Neural progenitor cell (in vitro differentiated cells): ENCODE results near the gene SLC37A1.

ENCODE experiments used
- EZH2 ChIP-seq: fragments of 200-600 bp; sonication (generic); IDR thresholded peaks from 2 replicates; pipeline ENCODE4 v1.6.1; 2017; ENCODE audit warnings: antibody characterized with exemption, mild to moderate bottlenecking, moderate library complexity
- EZH2phosphoT487 ChIP-seq: fragments of 200-600 bp; sonication (generic); IDR thresholded peaks from 2 replicates; pipeline ENCODE4 v1.6.1; 2017; ENCODE audit warnings: antibody characterized with exemption
- TF ChIP-seq, protein P1 (sequence below): fragments of 200-600 bp; sonication (generic); IDR thresholded peaks from 2 replicates; pipeline ENCODE4 v1.5.1; 2017; ENCODE audit warnings: antibody characterized with exemption, mild to moderate bottlenecking

DNA sequence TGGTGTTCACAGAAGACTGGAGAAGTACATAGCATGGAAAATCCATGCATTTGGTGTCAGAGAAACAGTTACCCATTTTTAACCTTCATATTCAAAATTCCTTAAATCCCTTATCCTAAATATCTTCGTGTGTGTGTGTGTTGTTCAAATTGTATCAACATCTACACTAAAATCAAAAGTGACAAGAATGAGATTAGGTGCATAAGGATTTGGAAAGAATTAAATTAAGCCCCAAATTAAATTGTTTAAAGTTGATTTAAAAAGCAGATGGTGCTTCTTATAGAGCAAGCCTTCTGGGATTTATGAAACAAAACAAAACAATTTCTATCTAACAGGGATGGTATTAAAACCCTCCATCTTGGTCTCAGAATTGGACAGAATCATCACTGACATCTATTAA, 22.3 kb upstream of the SLC37A1 start:
- TF ChIP-seq, protein P1, sequence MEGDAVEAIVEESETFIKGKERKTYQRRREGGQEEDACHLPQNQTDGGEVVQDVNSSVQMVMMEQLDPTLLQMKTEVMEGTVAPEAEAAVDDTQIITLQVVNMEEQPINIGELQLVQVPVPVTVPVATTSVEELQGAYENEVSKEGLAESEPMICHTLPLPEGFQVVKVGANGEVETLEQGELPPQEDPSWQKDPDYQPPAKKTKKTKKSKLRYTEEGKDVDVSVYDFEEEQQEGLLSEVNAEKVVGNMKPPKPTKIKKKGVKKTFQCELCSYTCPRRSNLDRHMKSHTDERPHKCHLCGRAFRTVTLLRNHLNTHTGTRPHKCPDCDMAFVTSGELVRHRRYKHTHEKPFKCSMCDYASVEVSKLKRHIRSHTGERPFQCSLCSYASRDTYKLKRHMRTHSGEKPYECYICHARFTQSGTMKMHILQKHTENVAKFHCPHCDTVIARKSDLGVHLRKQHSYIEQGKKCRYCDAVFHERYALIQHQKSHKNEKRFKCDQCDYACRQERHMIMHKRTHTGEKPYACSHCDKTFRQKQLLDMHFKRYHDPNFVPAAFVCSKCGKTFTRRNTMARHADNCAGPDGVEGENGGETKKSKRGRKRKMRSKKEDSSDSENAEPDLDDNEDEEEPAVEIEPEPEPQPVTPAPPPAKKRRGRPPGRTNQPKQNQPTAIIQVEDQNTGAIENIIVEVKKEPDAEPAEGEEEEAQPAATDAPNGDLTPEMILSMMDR: no peak
- TF ChIP-seq EZH2: no peak
- TF ChIP-seq EZH2phosphoT487: no peak
